Activated T-helper 17 cell treated with anti-CD3 and anti-CD28 coated beads, Interleukin-2, amount 50 U/mL, for 72 hours (primary cell): Measurements from ENCODE around the gene PRODH. TPM values are rescaled to one million over a fixed set of nuclear protein-coding genes. Genes with fewer than 3 reads are reported as not detected.
A peak's percentile ranks its signal among the peaks of the same experiment; 100 is the strongest.
"Not testable (repeated sequence)": the region's sequence is repeated elsewhere in the genome, so short reads cannot be mapped to it uniquely, and the experiment has no call there.

ENCODE experiments used
- ATAC-seq: fragments of 150-1000 bp; cut with Tn5 transposase; replicated peaks from 2 replicates; pipeline ENCODE4 v1.10.0; 2021; ENCODE audit warnings: mild to moderate bottlenecking, moderate library complexity
- H3K27ac Mint-ChIP-seq: one replicate; pipeline ENCODE4 v1.8.0; 2022; ENCODE audit warnings: mixed read lengths
- H3K27me3 Mint-ChIP-seq: one replicate; pipeline ENCODE4 v1.8.0; 2022; ENCODE audit warnings: mixed read lengths
- H3K36me3 Mint-ChIP-seq: one replicate; pipeline ENCODE4 v1.8.0; 2022; ENCODE audit warnings: low read depth, mild to moderate bottlenecking, mixed read lengths
- H3K4me1 Mint-ChIP-seq: one replicate; pipeline ENCODE4 v1.8.0; 2022; ENCODE audit warnings: mixed read lengths
- H3K4me3 Mint-ChIP-seq: one replicate; pipeline ENCODE4 v1.8.0; 2022; ENCODE audit warnings: mild to moderate bottlenecking, mixed read lengths
- H3K9me3 Mint-ChIP-seq: one replicate; pipeline ENCODE4 v1.8.0; 2022; ENCODE audit warnings: mixed read lengths
- total RNA-seq, 2 donors: library from RNA; stranded (reverse); gene quantifications; one replicate each; pipeline ENCODE4 v1.2.3, GENCODE V29; 2022

Gene PRODH
- total RNA-seq, 2 donors from 2014 or later = 1.1 TPM; not detected in 1

DNA sequence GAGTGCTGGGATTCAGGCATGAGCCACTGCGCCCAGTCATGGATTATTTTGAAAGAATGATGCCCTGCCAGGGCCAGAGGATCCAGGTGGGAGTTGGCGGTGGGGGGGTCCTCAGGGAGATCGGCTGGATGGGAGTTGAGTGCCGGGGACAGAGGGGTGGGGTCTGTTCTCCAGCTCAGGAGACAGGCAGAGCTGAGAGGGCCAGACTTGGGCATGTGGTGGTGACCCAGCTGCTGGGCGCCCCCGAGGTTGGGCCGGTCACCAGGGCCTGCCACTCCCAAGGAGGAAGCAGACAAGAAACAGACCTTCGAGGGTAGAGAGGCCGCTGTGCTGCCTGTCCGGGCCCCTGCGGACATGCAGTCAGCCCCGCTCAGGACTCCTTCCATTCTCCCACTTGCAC, 11.8 kb upstream of the PRODH start:
- Mint-ChIP-seq H3K36me3 (no peaks in the 10 kb centered on the region), H3K4me3 (no peak overlapping the region), H3K9me3 (no peaks in the 10 kb centered on the region), H3K4me1 (no peaks in the 10 kb centered on the region), H3K27me3 (peaks cover 21% of the 10 kb centered on the region), H3K27ac (no peak overlapping the region)
- ATAC-seq = no peak

- H3K4me1 Mint-ChIP-seq, H3K4me3 Mint-ChIP-seq, H3K9me3 Mint-ChIP-seq, H3K36me3 Mint-ChIP-seq, H3K27ac Mint-ChIP-seq, ATAC-seq: not testable (repeated sequence)
- peaks cover 21% of the 10 kb centered on the region for H3K27me3 Mint-ChIP-seq
Measured at GRCh38 chr22:18947105-18947504, 11.0 kb upstream of the PRODH start.

DNA sequence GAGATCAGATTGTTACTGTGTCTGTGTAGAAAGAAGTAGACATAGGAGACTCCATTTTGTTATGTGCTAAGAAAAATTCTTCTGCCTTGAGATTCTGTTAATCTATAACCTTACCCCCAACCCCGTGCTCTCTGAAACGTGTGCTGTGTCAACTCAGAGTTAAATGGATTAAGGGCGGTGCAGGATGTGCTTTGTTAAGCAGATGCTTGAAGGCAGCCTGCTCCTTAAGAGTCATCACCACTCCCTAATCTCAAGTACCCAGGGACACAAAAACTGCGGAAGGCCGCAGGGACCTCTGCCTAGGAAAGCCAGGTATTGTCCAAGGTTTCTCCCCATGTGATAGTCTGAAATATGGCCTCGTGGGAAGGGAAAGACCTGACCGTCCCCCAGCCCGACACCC, 2.6 kb upstream of the PRODH start:
- H3K9me3 Mint-ChIP-seq, H3K27me3 Mint-ChIP-seq, ATAC-seq, H3K4me3 Mint-ChIP-seq, H3K27ac Mint-ChIP-seq, H3K4me1 Mint-ChIP-seq, H3K36me3 Mint-ChIP-seq: not testable (repeated sequence)

GRCh38 chr22:18934688-18935087, 1.4 kb downstream of the PRODH start:
- H3K27ac Mint-ChIP-seq, H3K27me3 Mint-ChIP-seq, H3K4me3 Mint-ChIP-seq, H3K36me3 Mint-ChIP-seq, H3K9me3 Mint-ChIP-seq, ATAC-seq, H3K4me1 Mint-ChIP-seq: not testable (repeated sequence)

DNA sequence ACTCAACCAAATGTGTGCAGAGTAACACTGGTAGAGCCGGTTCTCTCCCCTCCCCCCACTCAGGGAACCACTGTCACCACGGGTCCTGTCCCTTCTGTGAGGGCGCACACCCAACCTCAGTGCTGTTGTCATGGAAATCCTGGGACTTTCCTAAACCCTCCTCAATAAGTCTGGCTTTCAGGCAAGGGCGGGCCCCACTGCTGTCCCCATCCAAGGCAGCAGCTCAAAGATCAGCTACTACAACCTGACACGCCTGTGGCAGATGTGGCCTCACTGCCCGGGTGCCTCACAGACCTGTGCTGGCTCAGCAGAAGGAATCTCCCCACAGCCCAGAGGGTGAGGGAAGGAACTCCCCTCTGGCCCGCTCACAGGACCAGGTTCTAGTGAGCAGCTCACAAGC, 2.2 kb downstream of the PRODH start:
- Mint-ChIP-seq H3K4me1 (no peaks in the 10 kb centered on the region), H3K4me3 (no peak overlapping the region), H3K27me3 (no peaks in the 10 kb centered on the region), H3K36me3 (no peaks in the 10 kb centered on the region), H3K9me3 (no peaks in the 10 kb centered on the region), H3K27ac (no peak overlapping the region)
- ATAC-seq = peak; percentile 21

DNA sequence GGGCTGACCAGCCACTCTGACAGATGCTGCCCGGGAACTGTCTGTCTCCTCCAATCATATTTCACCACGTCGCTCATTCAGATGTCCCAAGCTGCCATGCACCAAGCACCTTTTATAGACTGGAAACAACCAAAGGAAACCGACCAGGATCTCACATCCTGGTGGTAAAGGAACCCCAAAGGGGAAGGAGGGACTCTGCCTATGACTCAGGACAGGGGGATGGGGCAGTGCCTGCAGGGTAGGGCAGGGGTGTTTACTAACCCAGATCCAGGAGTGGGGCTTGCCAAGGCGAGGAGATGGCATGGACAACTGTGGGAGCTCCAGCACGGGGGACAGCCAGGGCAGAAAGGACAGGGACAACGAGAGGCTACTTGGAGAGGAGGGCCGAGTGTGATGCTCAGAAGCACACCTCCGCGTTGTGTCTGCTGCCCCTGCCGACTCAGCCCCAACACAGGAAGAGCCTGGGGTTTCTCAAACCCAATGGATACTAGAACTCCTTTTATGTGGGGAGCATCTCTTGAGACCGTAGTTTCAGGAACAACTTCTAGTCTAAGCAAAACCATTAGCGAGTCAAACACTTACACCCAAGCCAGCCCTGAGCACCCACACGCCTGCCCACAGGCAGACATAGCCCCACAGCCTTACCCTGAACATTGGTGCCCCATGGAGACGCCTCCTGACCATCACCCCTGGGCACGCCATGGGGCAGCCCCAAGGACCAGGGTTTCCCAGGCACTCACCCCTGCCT, 4.0 kb downstream of the PRODH start:
- peak; percentile 61 for ATAC-seq
- H3K36me3 Mint-ChIP-seq = no peaks in the 10 kb centered on the region
- H3K4me1 Mint-ChIP-seq = no peaks in the 10 kb centered on the region
- no peak overlapping the region for H3K27ac Mint-ChIP-seq
- H3K9me3 Mint-ChIP-seq = no peaks in the 10 kb centered on the region
- no peak overlapping the region for H3K4me3 Mint-ChIP-seq
- no peaks in the 10 kb centered on the region for H3K27me3 Mint-ChIP-seq

DNA sequence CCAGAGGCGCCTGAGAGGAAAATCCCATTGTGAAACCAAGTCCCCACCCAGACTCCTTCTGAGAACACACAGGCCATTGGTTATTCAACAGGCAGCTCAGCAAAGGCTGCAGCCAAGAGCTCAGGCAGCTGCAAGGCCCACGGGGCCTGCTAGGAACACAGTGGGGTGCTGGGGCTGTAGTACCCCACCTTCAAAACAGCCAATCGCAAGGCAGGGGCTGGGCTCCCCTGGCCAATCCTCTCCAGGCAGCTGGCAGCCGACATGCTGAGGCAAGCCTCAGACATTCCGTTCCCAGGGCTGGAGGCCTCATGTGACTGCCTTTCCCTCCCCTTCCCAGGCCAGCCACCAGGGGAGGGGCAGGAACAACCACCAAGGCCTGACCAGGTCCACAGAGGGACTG, 6.6 kb downstream of the PRODH start:
- ATAC-seq = no peak
- H3K36me3 Mint-ChIP-seq = no peaks in the 10 kb centered on the region
- H3K9me3 Mint-ChIP-seq = no peaks in the 10 kb centered on the region
- H3K27ac Mint-ChIP-seq = no peak overlapping the region
- no peaks in the 10 kb centered on the region for H3K27me3 Mint-ChIP-seq
- no peaks in the 10 kb centered on the region for H3K4me1 Mint-ChIP-seq
- no peak overlapping the region for H3K4me3 Mint-ChIP-seq

DNA sequence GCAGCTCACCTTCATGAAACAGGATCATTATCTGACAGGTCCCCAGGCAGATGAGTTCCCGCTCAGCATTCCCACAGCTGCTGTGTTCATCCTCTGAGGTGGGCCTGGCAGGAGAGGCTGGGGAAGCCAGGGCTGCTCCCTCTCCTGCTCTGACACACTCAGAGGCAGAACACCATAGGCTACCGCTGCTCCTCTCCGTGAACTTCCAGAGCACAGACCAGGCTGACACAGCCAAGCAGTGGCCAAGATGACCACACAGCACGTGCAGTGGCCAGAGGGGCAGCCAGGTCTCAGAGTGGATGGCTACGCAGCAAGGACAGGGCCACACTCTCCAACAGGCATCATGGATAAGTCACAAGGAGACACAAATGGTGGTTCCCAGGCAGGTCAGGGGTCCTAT, 8.5 kb downstream of the PRODH start:
- Mint-ChIP-seq H3K4me3 (no peak overlapping the region), H3K9me3 (no peaks in the 10 kb centered on the region), H3K27me3 (no peaks in the 10 kb centered on the region), H3K4me1 (no peaks in the 10 kb centered on the region), H3K27ac (no peak overlapping the region), H3K36me3 (no peaks in the 10 kb centered on the region)
- ATAC-seq = no peak

GRCh38 chr22:18927020-18927419, 9.1 kb downstream of the PRODH start:
- no peak overlapping the region for H3K27ac Mint-ChIP-seq
- H3K9me3 Mint-ChIP-seq = no peaks in the 10 kb centered on the region
- H3K4me3 Mint-ChIP-seq = no peak overlapping the region
- no peaks in the 10 kb centered on the region for H3K27me3 Mint-ChIP-seq
- H3K36me3 Mint-ChIP-seq = no peaks in the 10 kb centered on the region
- no peak for ATAC-seq
- no peaks in the 10 kb centered on the region for H3K4me1 Mint-ChIP-seq

GRCh38 chr22:18925368-18926064, 10.6 kb downstream of the PRODH start:
- H3K27ac Mint-ChIP-seq = no peak overlapping the region
- no peak for ATAC-seq
- no peaks in the 10 kb centered on the region for H3K36me3 Mint-ChIP-seq
- H3K27me3 Mint-ChIP-seq = no peaks in the 10 kb centered on the region
- no peaks in the 10 kb centered on the region for H3K4me1 Mint-ChIP-seq
- H3K9me3 Mint-ChIP-seq = no peaks in the 10 kb centered on the region
- H3K4me3 Mint-ChIP-seq = no peak overlapping the region

DNA sequence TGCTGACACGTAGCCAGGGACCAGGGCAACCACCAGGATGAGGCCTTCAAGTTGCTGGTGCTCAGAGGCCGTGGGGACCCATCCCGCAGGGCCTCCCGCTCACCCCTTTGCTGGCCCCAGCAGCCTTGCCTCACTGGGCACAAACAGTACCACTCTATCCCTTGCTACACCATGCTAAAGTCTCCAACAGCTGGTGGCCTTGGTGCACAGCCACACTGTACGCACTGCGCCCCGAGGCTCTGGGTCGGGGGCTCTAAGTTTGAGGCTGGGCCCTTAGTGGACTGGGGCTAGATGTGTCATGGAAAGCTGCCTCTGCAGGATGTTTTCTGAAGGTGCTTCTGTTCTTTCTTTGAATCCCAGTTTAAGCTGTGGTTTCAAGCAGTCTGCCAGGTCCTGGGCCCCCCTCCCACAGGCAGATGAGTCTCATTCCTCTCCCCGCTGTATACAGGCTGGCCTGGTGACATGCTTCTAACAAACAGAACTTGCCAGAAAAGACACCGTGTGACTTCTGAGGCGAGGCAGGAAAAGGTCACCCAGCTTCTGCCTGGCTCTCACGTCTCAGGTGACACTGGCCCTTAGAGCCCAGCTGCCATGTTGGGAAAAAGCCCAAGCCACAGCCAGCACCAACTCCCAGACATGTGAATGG, 15.7 kb downstream of the PRODH start:
- not testable (repeated sequence) for H3K27ac Mint-ChIP-seq, ATAC-seq, H3K36me3 Mint-ChIP-seq, H3K9me3 Mint-ChIP-seq, H3K27me3 Mint-ChIP-seq, H3K4me3 Mint-ChIP-seq, H3K4me1 Mint-ChIP-seq

- H3K4me3 Mint-ChIP-seq, H3K4me1 Mint-ChIP-seq, H3K27me3 Mint-ChIP-seq, H3K27ac Mint-ChIP-seq, H3K9me3 Mint-ChIP-seq, H3K36me3 Mint-ChIP-seq, ATAC-seq: not testable (repeated sequence)
Measured at GRCh38 chr22:18917818-18918217, 18.3 kb downstream of the PRODH start.

DNA sequence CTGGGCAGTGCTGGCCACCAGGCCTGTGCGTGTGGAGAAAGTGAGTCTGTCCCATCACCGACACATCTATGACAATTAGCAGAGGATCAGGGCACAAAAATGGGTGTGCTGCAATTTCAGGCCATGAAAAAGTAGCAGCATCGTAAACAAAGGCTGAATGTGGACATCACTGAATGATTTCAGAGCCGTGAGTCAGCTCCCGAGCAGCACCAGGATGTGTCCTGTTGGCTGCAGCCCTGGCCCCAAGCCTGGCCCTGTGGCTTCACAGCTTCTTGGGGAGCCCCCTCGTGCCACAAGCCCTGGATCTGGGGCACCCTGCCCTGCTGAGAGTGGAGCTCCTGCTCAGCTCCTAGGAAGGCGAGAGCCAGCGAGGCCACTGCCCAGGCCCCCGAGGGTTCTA, 20.5 kb downstream of the PRODH start:
- H3K27me3 Mint-ChIP-seq, ATAC-seq, H3K36me3 Mint-ChIP-seq, H3K27ac Mint-ChIP-seq, H3K4me3 Mint-ChIP-seq, H3K4me1 Mint-ChIP-seq, H3K9me3 Mint-ChIP-seq: not testable (repeated sequence)

- H3K4me3 Mint-ChIP-seq, H3K36me3 Mint-ChIP-seq, H3K27ac Mint-ChIP-seq, H3K4me1 Mint-ChIP-seq, H3K9me3 Mint-ChIP-seq, H3K27me3 Mint-ChIP-seq, ATAC-seq: not testable (repeated sequence)
Measured at GRCh38 chr22:18914558-18914957, 21.5 kb downstream of the PRODH start.

- not testable (repeated sequence) for H3K4me3 Mint-ChIP-seq, H3K36me3 Mint-ChIP-seq, H3K27me3 Mint-ChIP-seq, H3K9me3 Mint-ChIP-seq, H3K27ac Mint-ChIP-seq, H3K4me1 Mint-ChIP-seq, ATAC-seq
Measured at GRCh38 chr22:18912264-18912946, 23.7 kb downstream of the PRODH start.
